ENCODE data around the gene EIF5B. TPM values are rescaled to one million over a fixed set of nuclear protein-coding genes. Genes with fewer than 3 reads are reported as not detected.

The EIF5B gene
- total and polyA plus RNA-seq, 2 donors (not counting 1 experiment from before 2014, with no cell fraction given) = 4.5 to 32.8 TPM

DNA sequence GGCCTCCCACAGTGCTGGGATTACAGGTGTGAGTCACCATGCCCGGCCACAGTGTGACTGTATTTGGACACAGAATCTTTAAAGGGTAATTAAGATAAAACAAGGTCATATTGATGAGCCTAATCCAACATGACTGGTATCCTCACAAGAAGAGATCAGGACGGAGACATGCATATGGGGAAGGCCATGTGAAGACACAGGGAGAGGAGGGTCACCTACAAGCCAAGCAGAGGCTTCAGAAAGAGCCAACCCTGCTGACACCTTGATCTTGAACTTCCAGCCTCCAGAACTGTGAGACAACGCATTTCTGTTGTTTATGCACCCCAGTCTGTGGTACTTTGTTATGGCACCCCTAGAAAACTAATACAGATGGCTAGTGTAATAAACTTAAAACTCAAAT, 80.2 kb downstream of the EIF5B start:
- Histone ChIP-seq H4K20me1 (ENCODE audit: control insufficient read depth, insufficient read depth, low read length, poor library complexity, severe bottlenecking) (no peaks in the 10 kb centered on the region), H3K27ac (ENCODE audit: low read length in 2 of 2) (no peak overlapping the region), H3K9ac (ENCODE audit: low read length) (no peak overlapping the region), H2AFZ (ENCODE audit: insufficient read depth, low read depth, low read length, poor library complexity, severe bottlenecking) (no peak overlapping the region), H3K79me2 (ENCODE audit: control insufficient read depth, insufficient read depth, low read length) (no peaks in the 10 kb centered on the region), H3K4me3 (ENCODE audit: control extremely low read depth in 1 of 5, extremely low read depth in 1 of 5, insufficient read depth in 1 of 5, low read depth in 2 of 5, low read length in 4 of 5) (no peak overlapping the region), H3K9me3 (ENCODE audit: control extremely low read depth in 1 of 3, control insufficient read depth in 2 of 3, insufficient read depth in 1 of 3, low read length in 2 of 3) (no peaks in the 10 kb centered on the region), H3K27me3 (replicated peaks in 1 of 4; ENCODE audit: control extremely low read depth in 1 of 4, control insufficient read depth in 3 of 4, insufficient read depth in 4 of 4, low read length in 3 of 4) (no peaks in the 10 kb centered on the region), H3K4me1 (ENCODE audit: control insufficient read depth in 2 of 2, insufficient read depth in 2 of 2, low read length in 2 of 2) (no peaks in the 10 kb centered on the region), H3K36me3 (replicated peaks in 1 of 2; ENCODE audit: control extremely low read depth in 1 of 2, control insufficient read depth in 1 of 2, extremely low read depth in 1 of 2, insufficient read depth in 2 of 2, low read length in 1 of 2) (peaks cover 3 to 60% of the 10 kb centered on the region in 2 experiments), H3K4me2 (replicated peaks; ENCODE audit: low read depth, low read length, poor library complexity, severe bottlenecking) (no peak overlapping the region)
- Mint-ChIP-seq H3K27me3 (no peaks in the 10 kb centered on the region), H3K27ac (no peak overlapping the region), H3K9me3 (ENCODE audit: insufficient read depth) (no peaks in the 10 kb centered on the region), H3K4me1 (no peaks in the 10 kb centered on the region), H3K4me3 (no peak overlapping the region)
- 100% methylated on average over 1 of the region's 3 CpGs for WGBS (ENCODE audit: insufficient coverage)
- no peak for DNase-seq
- POLR2A ChIA-PET = no interaction called here
- no peak for ATAC-seq (ENCODE audit: low read depth)
- CTCF ChIA-PET = no interaction called here
- TF ChIP-seq EZH2 (IDR thresholded peaks at IDR 0.05; ENCODE audit: borderline replicate concordance, insufficient read depth, low read depth, low read length, poor library complexity, severe bottlenecking) = no peak
- TF ChIP-seq, protein P1, sequence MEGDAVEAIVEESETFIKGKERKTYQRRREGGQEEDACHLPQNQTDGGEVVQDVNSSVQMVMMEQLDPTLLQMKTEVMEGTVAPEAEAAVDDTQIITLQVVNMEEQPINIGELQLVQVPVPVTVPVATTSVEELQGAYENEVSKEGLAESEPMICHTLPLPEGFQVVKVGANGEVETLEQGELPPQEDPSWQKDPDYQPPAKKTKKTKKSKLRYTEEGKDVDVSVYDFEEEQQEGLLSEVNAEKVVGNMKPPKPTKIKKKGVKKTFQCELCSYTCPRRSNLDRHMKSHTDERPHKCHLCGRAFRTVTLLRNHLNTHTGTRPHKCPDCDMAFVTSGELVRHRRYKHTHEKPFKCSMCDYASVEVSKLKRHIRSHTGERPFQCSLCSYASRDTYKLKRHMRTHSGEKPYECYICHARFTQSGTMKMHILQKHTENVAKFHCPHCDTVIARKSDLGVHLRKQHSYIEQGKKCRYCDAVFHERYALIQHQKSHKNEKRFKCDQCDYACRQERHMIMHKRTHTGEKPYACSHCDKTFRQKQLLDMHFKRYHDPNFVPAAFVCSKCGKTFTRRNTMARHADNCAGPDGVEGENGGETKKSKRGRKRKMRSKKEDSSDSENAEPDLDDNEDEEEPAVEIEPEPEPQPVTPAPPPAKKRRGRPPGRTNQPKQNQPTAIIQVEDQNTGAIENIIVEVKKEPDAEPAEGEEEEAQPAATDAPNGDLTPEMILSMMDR (IDR thresholded peaks at IDR 0.05) = no peak
- intact Hi-C loops (cut with micrococcal nuclease) = no loop called here

DNA sequence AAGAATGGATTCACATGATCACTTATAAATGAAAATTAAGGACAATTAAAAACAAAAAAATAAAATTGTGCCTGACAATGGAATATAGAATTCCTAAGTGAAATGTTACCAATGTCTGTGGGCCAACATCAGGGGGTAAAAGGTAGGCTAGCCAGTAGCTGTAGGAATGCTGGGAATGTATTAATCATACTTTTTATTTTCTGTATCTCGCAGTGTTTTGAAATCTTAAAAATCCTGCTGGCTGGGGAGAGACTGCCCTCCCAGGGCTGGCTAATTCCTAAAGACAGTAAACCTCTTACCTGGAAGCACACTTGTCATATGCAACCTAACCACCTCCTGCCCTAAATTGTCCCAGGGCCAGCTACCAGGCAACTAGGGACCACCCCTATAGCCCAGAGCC, 82.8 kb downstream of the EIF5B start:
- no peaks in the 10 kb centered on the region for H3K9me3 ChIP-seq (ENCODE audit: control extremely low read depth in 1 of 3, control insufficient read depth in 2 of 3, insufficient read depth in 1 of 3, low read length in 2 of 3)
- Mint-ChIP-seq H3K4me3 (no peak overlapping the region), H3K4me1 (no peaks in the 10 kb centered on the region), H3K27me3 (no peaks in the 10 kb centered on the region), H3K9me3 (ENCODE audit: insufficient read depth) (no peaks in the 10 kb centered on the region), H3K27ac (no peak overlapping the region)
- no peak overlapping the region for H3K9ac ChIP-seq (ENCODE audit: low read length)
- ATAC-seq (ENCODE audit: low read depth) = no peak
- CTCF ChIA-PET = no interaction called here
- no peak overlapping the region for H3K4me2 ChIP-seq (replicated peaks; ENCODE audit: low read depth, low read length, poor library complexity, severe bottlenecking)
- DNase-seq = no peak
- TF ChIP-seq, protein P1 (IDR thresholded peaks at IDR 0.05) = no peak
- POLR2A ChIA-PET = no interaction called here
- H2AFZ ChIP-seq (ENCODE audit: insufficient read depth, low read depth, low read length, poor library complexity, severe bottlenecking) = no peak overlapping the region
- H3K27me3 ChIP-seq (replicated peaks in 1 of 4; ENCODE audit: control extremely low read depth in 1 of 4, control insufficient read depth in 3 of 4, insufficient read depth in 4 of 4, low read length in 3 of 4) = no peaks in the 10 kb centered on the region
- no peak overlapping the region for H3K27ac ChIP-seq (ENCODE audit: low read length in 2 of 2)
- WGBS (ENCODE audit: insufficient coverage) = no CpG with 5 or more reads among the region's 1 CpG
- H3K79me2 ChIP-seq (ENCODE audit: control insufficient read depth, insufficient read depth, low read length) = no peaks in the 10 kb centered on the region
- H3K36me3 ChIP-seq (replicated peaks in 1 of 2; ENCODE audit: control extremely low read depth in 1 of 2, control insufficient read depth in 1 of 2, extremely low read depth in 1 of 2, insufficient read depth in 2 of 2, low read length in 1 of 2) = peaks cover 6 to 75% of the 10 kb centered on the region in 2 experiments
- no peaks in the 10 kb centered on the region for H3K4me1 ChIP-seq (ENCODE audit: control insufficient read depth in 2 of 2, insufficient read depth in 2 of 2, low read length in 2 of 2)
- H3K4me3 ChIP-seq (ENCODE audit: control extremely low read depth in 1 of 5, extremely low read depth in 1 of 5, insufficient read depth in 1 of 5, low read depth in 2 of 5, low read length in 4 of 5) = no peak overlapping the region
- intact Hi-C loops (cut with micrococcal nuclease) = no loop called here
- H4K20me1 ChIP-seq (ENCODE audit: control insufficient read depth, insufficient read depth, low read length, poor library complexity, severe bottlenecking) = no peaks in the 10 kb centered on the region

All from B cell (primary cell).